UCSD-AML1 (cell line): ENCODE measurements around the gene TMCO5A.

Source experiments
- DNase-seq: peaks from one replicate; lab custom pipeline; 2025; ENCODE audit not compliant: unreplicated experiment; lab: John Stamatoyannopoulos, UW

TMCO5A gene

GRCh38 chr15:37967788-37968187 lies 33.3 kb downstream of the TMCO5A start:
- no peak for DNase-seq

GRCh38 chr15:37973856-37974255 lies 39.4 kb downstream of the TMCO5A start:
- no peak for DNase-seq

GRCh38 chr15:37978231-37978630 lies 43.8 kb downstream of the TMCO5A start:
- no peak for DNase-seq

GRCh38 chr15:37979671-37980409 lies 45.4 kb downstream of the TMCO5A start:
- no peak for DNase-seq

GRCh38 chr15:37981201-37981600 lies 46.8 kb downstream of the TMCO5A start:
- DNase-seq, result no peak

- no peak for DNase-seq
Measured at GRCh38 chr15:37981775-37982174, 47.3 kb downstream of the TMCO5A start.

- no peak for DNase-seq
Measured at GRCh38 chr15:37984368-37984767, 49.9 kb downstream of the TMCO5A start.

GRCh38 chr15:37995461-37996347 lies 61.3 kb downstream of the TMCO5A start:
- no peak for DNase-seq
